Measurements from ENCODE around the gene SPARC.

DNA sequence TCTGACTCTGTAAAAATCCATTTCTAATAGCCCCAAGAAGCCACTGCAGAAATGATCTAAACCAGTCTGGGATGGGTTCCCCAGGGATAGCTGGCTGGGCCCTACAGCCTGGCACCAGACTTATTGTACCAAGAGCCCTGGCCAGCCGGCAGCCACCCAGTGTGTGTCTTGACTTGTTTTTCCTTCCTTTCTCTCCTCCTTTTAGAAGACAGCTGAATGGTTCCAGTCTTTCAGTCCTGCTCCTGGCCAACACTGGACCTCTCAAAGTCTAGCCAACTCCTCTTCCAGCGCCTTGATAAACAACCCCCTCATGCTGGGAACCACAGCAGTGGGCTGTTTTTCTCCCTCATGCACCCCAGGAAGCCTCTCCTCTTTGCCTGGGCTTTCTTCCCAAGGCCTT lies 37.6 kb upstream of the SPARC start:
- TF ChIP-seq EZH2 (IDR thresholded peaks at IDR 0.05; ENCODE audit: low read length): no peak
- TF ChIP-seq, protein P1, sequence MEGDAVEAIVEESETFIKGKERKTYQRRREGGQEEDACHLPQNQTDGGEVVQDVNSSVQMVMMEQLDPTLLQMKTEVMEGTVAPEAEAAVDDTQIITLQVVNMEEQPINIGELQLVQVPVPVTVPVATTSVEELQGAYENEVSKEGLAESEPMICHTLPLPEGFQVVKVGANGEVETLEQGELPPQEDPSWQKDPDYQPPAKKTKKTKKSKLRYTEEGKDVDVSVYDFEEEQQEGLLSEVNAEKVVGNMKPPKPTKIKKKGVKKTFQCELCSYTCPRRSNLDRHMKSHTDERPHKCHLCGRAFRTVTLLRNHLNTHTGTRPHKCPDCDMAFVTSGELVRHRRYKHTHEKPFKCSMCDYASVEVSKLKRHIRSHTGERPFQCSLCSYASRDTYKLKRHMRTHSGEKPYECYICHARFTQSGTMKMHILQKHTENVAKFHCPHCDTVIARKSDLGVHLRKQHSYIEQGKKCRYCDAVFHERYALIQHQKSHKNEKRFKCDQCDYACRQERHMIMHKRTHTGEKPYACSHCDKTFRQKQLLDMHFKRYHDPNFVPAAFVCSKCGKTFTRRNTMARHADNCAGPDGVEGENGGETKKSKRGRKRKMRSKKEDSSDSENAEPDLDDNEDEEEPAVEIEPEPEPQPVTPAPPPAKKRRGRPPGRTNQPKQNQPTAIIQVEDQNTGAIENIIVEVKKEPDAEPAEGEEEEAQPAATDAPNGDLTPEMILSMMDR (optimal IDR thresholded peaks at IDR 0.05 in 1 of 3, IDR thresholded peaks at IDR 0.05 in 1 of 3, conservative IDR thresholded peaks at IDR 0.05 in 1 of 3; ENCODE audit: extremely low read depth in 1 of 3, insufficient read depth in 2 of 3, low read length in 3 of 3): no peak

Measured in keratinocyte (primary cell).